ENCODE measurements around the gene FAM43B.

The FAM43B gene

DNA sequence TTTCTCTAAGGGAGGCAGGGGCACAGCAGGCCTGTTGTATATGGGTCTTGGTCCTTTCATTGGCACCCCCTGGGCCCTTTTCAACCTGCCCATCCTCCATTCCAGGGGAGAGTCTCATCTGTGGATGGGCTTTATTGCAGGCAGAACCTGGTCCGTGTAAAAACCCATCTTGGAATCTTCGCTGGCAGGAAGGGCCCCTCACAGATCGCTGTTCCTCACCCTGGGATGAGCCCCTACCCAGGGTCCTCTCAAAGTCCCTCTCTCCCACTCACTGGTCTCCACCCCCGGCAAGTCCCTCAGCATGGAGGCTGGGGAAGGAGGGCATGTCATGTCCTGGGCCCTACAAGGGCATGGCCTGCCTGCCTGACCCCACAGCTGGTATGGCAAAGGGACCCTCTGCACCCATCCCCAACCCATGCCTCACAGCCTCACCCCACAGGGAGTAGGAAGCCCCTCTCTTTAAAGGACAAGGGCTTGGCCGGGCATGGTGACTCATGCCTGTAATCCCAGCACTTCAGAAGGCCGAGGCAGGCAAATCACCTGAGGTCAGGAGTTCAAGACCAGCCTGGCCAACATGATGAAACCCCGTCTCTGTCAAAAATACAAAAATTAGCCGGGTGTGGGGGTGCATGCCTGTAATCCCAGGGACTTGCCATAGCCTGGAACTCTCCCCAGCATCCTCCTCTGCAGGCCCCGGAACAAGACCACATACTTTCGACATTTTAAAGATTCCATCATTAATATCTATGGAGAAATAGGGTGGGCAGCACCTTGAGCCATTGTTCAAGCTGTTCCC is 23.4 kb downstream of the FAM43B start:
- TF ChIP-seq CTCF (IDR thresholded peaks at IDR 0.05; ENCODE audit: control extremely low read depth, extremely low read depth, low read depth, missing control alignments), result no peak
- ChIA-PET CTCF (interaction anchor here (0.6 to 3.1 kb wide), 13 partner anchors 10 to 85 kb away, joined by 3 to 24 read pairs (median 6); partner anchors contain the start of genes CDA, DDOST and PINK1), POLR2A (no interaction called here)

DNA sequence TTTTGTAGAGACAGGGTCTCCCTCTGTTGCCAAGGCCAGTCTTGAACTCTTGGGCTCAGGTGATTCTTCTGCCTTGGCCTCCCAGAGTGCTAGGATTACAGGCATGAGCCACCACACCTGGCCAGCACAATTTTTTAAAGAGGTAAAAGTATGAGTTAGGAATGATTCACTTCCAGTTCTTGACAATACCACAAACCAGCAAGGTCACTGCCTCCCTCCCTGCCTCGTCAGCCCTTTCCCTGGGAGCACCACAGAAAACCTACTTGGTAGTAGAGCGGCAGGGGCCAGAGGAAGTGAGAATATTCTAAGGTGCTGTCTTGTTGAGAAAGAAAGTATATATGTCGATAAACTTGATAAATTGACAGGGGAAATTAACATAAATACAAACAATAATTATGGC is 25.7 kb downstream of the FAM43B start:
- ChIA-PET CTCF (no interaction called here), POLR2A (no interaction called here)
- TF ChIP-seq CTCF (IDR thresholded peaks at IDR 0.05; ENCODE audit: control extremely low read depth, extremely low read depth, low read depth, missing control alignments), result no peak
- DNase-seq (ENCODE audit: extremely low spot score), result no peak

More for the DNA sequence above, 23.4 kb downstream of the FAM43B start:
- DNase-seq (ENCODE audit: extremely low spot score), result no peak

GRCh38 chr1:20578721-20579395 is 26.5 kb downstream of the FAM43B start:
- no peak for DNase-seq (ENCODE audit: extremely low spot score)
- TF ChIP-seq CTCF (IDR thresholded peaks at IDR 0.05; ENCODE audit: control extremely low read depth, extremely low read depth, low read depth, missing control alignments), result no peak
- ChIA-PET CTCF (no interaction called here), POLR2A (no interaction called here)

DNA sequence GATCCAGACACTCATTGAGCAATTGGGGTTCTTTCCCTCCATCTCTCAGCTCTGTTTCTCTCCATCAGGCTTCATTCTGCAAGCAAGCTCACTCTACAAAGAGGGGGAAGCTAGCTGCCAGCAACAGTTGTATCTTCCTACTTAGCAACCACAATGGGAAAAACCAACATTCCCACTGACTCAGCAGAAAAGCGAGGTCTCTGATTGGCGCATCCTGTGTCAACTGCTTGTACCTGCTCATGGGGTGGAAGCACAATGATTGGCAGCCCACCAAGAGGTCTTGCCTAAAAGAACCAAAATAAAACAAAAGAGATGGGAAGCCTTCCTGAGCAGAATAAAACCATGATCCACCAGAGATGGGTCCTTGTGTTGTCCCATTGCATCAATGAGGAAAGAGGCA is 32.5 kb downstream of the FAM43B start:
- TF ChIP-seq CTCF (IDR thresholded peaks at IDR 0.05; ENCODE audit: control extremely low read depth, extremely low read depth, low read depth, missing control alignments), result no peak
- ChIA-PET POLR2A (no interaction called here), CTCF (interaction anchor here (0.8 to 4.8 kb wide), 2 partner anchors 10 to 11 kb away, joined by 3 to 24 read pairs; no protein-coding TSS in a partner anchor)
- DNase-seq (ENCODE audit: extremely low spot score), result no peak

- CTCF ChIA-PET, result interaction anchor here (1.1 to 4.8 kb wide), 3 partner anchors 12 to 47 kb away, joined by 3 to 24 read pairs (median 5); no protein-coding TSS in a partner anchor
- TF ChIP-seq CTCF (IDR thresholded peaks at IDR 0.05; ENCODE audit: control extremely low read depth, extremely low read depth, low read depth, missing control alignments), result no peak
- POLR2A ChIA-PET, result no interaction called here
- DNase-seq (ENCODE audit: extremely low spot score), result no peak
Measured at GRCh38 chr1:20586953-20587660, 34.7 kb downstream of the FAM43B start.

DNA sequence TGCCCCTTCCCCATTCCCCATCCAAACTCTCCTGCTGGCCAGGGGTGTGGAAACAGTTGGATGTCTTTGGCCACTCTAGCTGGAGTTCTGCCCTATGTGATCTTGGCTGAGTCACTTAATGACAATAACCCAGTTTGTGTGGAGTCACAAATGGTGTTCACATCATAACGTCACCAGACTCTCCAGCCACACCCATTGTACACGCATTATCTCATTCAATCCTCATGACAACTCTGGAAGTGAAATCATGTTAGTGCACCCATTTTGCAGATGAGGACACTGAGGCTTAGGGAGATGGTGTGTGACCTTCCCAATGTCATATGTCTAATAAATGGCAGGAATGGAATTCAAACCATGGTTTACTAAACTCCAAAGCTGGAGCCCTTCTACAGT is 35.3 kb downstream of the FAM43B start:
- ChIA-PET CTCF (interaction anchor here (1.1 to 4.8 kb wide), 4 partner anchors 13 to 93 kb away, joined by 3 to 24 read pairs (median 4); no protein-coding TSS in a partner anchor), POLR2A (no interaction called here)
- TF ChIP-seq CTCF (IDR thresholded peaks at IDR 0.05; ENCODE audit: control extremely low read depth, extremely low read depth, low read depth, missing control alignments), result no peak
- no peak for DNase-seq (ENCODE audit: extremely low spot score)
